HG02852 (cell line): Measurements from ENCODE around the gene BLNK.
"Not testable (repeated sequence)": the region's sequence is repeated elsewhere in the genome, so short reads cannot be mapped to it uniquely, and the experiment has no call there.

ENCODE experiments used
- ATAC-seq: cut with Tn5 transposase; IDR thresholded peaks from one replicate; pipeline ENCODE4 v1.9.1; 2021; ENCODE audit warnings: mild to moderate bottlenecking, moderate library complexity; ENCODE audit not compliant: unreplicated experiment

Gene BLNK

DNA sequence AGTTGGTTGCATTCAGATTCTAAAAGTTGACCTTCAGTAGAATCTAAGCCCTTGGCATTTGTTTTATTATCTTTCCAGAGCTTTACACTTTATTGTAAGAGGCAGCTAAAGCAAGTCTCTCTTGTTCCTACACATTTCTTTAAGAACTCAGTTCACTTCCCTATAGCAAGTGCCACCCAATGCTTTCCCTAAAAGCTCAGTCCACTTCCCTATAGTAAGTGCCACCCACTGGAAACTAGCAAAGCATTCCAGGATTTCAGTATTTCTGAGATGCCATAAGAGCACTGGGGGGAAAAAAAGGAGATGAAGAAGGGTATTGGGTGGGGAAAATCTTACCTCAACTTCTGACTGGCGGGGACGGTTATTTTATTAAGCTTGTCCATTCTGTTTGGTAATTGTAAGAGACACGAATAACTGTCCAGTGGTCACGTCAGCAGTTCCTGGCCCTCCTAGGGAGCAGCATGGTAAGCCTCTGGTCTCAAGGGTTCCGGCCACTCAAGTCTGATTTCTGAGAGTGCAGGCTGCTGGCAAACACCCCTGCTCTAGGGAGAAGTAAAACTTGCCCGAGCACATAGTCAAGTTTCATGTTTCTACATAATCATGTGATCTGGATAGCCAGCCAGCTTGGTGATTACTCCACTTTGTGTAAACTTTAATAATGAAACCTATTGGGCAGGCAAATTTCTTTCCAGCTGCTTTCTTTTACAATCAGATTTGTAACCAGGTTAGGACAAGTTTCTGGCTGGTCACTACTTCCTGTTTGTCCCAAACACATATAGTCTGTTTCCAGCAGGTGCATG is at the start of gene BLNK:
BLNK (minus strand) TSS at position 554 of the 800 bp plus-strand sequence; CDS start at position 383, 171 bp downstream.
- ATAC-seq: peak; percentile 70

DNA sequence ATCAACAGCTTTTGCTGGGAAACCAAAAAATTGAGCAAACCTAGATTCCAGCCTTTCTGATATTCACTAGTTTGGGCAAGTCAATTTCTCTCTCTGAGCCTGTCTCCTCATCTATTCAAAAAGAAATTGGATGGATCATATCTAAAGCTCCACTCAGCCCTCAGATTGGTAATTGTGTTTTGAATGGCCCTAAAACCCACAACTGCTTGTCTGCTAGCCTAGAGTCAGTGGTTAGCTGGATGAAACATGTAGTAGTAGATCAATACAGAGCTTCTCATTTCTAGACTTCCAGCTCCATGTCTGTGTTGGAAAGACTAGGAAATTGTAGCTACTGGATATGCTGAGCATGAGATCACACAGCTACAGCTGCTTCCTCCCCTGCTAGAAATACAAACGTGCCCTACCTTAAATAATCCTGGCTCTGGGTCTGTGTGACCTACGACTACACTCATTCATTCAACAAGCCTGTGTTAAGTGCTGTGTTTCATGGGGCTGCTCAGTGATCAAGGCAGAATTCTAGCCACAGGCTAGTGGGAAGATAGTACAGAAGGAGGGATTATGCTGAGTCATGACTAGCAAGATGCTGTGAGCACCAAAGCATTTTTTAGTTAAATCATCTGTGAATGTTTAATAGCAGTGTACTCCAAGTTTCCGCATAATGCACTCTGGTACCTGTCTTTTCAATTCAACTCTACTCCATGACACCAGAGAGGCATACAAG is 48.5 kb upstream of the BLNK start:
- no peak for ATAC-seq

DNA sequence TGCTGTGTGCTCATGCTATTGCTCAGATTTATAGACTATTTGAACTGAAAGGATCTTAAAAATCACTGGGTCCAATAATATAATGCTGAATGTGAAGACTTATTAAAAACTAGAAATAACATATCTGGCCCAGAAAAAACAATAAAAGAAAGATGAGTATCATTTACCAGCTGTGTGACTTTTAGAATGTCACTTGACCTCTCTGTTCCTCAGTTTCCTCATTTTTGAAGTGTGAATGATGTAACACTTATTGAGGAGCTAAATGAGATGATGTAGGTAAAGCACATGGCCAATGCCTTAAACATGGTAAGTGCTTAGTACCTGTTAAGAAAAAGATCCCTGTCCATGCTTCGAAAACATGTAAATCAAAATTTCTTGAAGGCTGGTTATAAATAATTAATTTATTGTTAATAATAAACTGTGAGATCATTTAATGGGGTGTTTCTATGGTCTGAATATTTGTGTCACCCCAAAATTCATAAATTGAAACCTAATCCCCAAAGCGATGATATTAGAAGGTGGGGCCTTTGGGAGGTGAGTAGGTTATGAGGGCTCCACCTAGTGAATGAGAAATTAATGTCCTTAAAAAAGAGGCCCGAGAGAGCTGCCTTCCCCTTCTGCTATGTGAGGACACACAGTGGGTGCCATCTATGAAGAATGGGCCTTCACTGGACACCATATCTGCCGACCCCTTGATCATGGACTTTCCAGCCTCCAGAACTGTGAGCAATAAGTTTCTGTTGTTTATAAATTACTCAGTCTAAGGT is 45.9 kb upstream of the BLNK start:
- ATAC-seq: no peak

DNA sequence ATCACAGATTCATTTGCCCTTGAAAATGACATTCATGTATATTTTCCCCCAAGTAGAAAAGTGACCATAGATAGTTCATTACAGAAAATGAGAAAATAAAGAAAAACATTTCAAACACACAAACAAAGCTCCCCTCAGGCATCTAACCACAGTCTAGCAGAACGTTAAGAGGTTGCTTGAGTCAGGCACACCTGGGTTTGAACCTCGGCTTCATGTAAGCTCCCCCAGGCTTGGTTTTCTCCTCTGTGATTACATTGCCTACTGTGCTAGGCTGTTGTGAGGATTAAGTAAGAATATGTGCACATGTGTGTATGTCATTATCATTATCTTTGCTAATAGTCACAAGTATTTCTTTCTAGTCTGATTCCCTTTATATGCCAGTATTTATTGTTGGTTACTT is 42.0 kb upstream of the BLNK start:
- ATAC-seq: no peak

DNA sequence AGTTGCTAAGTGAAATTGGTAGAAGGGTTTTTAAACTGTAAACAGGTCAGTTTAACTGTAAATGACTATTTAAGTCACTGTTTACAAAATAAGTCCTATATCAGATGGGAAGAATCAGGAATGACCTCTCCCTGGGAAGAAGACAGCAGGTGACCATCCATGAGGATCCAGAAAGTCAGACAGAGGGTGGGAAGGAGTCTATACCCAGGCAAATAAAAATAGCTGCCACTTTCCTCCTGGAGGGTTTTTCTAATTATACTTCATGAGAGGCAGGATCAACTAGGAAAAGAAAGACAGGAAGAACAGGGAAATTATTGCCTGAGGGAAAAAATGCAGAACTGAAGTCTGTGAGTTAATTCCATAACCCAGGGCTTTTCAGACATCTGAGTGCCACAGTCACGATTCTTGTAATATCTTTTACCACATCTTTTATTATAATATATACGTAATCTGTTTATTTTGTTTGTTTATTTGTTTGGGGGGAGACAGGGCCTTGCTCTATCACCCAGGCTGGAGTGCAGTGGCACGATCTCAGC is 39.9 kb upstream of the BLNK start:
- ATAC-seq: no peak

DNA sequence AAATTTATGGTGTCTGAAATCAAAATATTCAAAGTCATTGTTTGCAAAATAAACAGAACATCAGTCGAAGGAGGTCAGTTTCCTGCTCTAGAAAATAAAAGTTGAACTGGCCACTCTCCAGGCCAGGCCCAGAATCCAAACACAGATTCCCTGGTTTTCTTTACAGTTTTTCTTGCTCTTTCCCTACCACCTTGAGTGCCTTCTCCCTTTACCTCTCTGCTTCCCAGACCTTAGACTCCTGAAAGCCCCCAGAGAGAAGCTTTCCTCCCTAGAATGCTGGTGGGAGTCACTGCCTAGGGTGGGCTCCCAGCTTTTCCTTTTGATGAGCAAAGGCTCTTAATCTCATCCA is 38.9 kb upstream of the BLNK start:
- no peak for ATAC-seq

DNA sequence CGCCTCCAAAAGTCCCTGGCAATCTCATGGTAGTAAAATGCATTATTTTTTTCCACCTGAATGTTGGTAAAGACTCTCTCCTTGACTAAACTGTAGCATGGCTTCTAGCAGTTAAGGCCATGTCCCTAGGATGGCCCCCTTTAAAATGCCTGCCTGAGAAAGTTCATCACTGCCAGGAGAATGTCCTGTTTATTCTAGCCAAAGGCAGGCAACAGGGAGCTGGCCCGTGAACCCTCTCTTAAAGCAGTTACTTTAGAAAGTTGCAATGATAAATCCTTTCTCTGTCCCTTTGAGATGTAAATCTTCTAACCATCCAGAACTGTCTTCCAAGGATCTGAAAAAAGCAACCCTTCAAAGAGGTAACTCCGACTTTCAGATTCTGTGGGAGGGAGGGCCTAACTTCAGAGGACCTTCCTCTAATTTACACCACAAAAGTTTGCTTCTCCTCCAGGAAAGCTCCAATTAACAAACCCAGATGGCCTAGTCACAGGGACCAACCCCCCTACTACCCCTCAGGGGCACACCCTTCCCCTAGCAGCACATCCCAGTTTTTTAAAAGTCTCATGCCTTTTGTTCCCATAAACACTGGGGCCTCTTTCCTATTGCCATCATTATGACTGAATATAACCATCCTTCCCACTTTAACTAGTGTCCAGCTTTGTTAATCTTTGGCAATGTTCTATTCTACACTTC is 38.4 kb upstream of the BLNK start:
- no peak for ATAC-seq

DNA sequence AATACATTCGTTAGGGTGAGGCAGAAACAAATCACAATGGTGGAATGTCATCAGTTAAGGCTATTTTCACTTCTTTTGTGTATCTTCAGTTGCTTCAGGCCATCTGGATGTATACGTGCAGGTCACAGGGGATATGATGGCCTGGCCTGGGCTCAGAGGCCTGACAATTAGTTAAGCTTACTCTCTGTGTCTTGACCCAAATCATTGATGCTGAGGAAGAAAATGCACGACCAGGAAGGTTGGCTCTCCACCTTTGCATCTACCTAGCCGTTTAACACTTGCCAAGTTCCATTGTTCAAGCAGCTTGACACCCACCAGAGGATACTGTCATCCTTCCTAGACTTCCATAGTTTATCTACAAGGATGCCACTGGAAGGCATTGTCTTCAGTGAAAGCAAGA is 37.5 kb upstream of the BLNK start:
- ATAC-seq: not testable (repeated sequence)

DNA sequence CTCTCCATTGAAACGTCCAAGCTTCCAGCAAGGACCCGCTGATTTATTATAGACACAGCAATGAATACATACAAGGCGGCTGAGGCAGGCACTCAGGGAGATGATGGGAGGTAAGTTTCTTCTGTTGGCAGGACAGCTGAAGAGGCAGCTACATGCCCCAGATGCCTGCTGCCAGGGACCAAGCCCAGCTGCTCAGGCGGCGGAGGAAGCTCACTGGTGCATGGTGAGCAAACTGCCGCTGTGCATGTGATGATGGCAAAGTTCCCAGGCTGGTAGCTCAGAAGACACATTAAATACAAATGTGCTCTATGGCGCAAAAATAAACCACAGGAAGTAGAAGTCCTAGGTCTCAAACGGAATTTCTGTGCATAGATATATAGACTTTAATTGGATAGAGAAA is 35.1 kb upstream of the BLNK start:
- ATAC-seq: no peak

DNA sequence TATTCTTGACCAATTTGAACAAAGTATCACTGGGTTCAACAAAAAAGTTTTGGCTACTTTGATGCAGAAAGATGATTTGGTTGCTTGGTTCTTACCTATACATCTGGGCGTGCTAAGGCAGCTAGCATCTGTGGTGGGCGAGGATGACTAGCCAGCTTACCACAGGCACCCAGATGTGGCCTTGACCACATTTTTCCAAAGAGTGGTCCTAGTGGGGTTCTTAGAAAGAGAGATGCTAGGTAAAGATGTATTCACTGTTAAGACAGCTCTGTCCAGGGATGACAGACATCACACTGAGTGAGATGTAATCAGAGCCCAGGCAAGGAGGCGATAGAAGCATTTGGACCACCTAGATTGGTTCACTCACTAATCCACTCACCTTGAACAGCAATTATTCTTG is 33.6 kb upstream of the BLNK start:
- ATAC-seq: no peak

DNA sequence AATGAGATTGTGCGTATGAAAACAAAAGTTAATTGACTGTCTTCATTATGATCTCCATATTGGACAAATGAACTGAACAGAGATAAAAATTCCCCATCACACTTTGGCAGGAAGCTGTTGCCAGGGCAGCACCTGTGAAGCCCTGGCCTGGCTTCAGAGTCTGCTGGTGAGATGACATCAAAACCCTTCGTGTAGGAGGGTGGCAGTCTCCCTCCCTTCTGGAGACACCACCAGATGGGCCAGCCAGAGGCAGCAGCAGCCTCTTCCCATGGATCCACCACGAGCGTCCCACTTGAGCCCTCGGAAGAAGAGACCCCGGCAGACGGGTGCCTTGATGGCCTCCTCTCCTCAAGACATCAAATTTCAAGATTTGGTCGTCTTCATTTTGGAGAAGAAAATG is 32.9 kb upstream of the BLNK start, which contains the start of gene DNTT:
DNTT (plus strand) TSS at position 205 of the 400 bp plus-strand sequence; CDS start at position 269, 64 bp downstream.
- ATAC-seq: no peak

DNA sequence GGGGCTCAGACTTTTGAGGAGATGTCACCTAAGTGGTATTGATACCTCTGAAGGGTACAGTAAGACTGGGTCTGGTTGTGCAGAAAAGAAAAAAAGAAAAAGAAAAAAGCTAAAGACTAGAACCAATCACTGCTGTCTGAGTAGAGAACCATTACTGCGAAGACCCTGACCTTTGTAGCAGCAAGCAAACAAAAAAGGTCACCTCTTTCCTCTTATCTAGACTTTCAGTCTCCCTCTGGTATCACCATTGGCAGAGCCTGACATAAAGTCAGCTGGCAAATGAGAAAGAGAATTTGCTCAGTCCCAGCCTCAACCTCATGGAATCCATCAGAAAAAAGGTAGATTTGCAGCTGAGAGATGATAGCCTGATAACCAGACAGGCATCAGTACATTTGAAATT is 30.2 kb upstream of the BLNK start:
- no peak for ATAC-seq

DNA sequence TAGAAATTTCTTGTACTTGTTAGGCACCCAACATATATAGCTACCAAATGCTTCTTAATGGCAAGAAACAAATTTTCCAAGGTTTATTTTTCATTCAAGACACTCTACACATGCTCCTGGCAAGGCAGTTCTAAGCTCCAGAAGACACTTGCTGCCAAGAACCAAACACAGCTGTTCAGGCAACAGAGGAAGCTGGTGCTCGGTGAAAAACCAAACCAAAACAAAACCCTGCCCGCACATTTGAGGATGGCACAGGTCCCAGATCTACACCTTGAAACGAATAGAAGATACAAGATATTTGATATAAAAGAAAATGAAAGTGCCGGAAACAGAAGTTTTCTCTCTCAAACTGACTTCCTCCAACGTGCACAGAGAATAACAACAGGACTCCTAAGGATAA is 28.0 kb upstream of the BLNK start:
- no peak for ATAC-seq

DNA sequence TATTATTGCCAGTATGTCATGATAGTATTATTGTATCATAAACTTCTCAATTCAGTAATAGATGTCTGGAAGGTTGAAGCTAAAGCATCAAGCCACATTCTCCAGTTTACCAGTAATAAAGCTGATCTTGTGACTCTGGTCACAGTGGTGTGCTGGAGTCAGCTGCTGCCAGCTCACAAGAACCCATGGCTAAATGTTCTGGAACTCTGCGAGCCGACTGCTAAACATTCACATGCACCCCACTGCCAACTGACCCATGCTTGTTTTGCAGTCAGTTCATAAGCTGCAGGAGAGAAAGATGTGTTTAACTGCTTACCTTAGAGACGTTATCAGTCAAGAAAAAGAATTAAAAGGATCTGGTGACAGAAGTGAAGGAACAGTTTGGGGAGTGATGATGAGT is 27.0 kb upstream of the BLNK start:
- no peak for ATAC-seq

DNA sequence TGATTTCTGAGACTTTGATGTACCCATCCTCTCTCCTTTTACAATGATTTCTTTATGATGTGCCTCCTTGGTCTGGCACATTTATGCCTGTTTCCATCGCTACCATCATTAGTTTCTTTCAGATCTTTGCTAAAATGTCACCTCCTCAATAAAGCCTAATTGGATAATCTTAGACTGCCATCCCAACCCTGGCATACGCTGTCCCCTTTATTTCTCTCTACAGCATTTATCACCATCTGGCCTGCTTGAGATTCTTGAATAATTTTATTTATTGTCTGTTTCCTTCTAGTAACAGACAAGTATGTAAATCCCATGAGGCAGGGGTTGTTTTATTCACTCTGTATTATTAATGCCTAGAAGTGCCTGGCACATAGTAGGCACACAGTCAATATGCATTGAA is 26.1 kb upstream of the BLNK start:
- no peak for ATAC-seq

DNA sequence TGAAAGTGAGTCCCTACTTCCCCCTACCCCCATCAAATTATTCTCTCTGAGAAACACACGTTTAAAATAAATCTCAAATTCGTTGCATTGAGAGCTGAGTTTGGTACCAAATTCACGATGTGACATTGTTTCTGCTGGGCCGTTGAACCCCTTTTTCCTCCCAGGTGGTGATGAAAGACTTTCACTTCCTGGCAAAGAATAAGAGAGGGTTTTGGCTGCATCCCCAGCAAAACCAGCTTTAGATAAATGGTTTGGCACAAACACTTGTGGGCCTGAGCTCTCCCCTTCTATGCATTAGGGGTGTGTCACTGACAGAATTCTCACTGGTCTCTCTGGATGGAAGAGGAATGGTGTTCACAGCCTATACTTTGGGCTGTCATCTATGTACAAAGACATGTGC is 24.1 kb upstream of the BLNK start:
- no peak for ATAC-seq

DNA sequence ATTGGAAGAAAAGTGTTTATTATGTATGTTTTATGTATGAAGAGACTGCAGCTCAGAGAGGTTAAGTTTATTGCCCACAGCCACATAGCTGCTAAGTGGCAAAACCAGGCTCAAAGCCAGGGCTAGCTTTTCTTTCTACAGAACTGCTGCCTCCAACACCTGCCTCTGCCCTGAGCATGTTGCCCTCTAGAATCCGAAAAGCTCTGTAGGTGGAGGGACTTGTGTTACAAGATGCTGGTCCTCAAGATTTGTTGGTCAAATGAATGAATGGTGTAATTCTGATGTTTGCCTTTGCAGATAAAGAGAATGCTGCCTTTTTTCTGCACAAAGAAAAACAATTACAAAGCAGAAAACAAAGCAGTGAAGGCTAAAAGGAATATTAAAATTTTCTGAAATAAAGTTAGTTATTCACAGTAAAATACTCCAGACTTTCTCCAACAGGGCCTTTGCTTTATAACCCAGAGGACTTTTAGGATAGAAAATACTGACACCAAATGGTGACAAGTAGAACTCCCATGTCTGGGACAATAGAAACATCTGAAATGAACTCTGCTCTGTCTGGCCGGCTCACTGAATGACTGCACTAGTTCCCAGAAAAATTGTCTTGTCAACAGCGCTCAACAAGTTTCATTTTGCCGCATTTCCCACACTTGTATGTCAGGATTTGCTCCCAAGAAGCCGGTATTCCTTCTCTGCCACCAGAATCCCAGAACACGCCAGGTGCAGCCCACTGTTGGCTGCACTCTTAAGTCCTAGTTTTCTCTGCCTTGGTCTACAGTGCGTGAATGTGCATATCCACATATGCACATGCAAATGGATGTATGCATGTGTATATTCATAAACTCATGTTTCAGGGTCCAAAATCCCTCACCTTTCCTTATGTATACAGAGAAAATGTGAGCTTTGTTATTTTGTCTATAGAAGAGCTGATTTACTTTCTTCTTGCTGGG is 21.9 kb upstream of the BLNK start:
- peak; percentile 56 for ATAC-seq

DNA sequence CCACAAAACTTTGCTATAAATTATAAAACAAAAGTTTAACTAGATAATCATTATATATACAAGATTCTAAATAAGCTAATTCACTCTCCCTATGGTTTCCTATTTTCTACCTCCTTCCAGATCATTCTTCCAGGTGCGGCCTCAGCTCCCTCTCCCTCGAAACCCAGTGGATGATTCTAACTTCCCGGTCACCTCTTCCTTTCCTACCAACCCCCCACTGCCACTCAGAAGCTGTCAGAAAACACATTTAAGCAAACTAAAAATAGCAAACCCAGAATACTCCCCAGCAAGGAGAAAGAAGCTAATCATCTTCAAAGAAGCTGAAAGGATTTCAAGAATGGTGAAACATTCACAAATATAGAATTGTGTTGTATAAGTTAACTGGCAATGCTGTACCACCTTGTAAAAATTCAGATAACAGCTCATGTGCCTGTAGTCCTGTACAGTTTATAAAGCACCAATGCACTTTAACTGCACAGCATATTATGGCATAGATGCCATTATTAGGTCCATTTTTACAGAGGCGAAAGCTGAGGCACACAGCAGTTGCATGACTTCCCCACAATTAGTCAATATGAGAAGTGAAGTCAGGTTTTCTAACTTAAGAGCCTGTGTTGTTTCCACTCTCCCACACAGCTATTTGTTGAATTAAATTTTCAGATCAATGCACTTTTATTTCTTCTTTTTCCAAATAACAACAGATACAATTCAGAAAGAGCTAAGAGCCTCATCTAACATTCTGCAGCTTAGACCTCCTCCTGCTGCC is 19.2 kb upstream of the BLNK start:
- ATAC-seq: peak; percentile 38
